Osteoblast (primary cell): ENCODE data around the gene CBLC. TPM values are rescaled to one million over a fixed set of nuclear protein-coding genes. Genes with fewer than 3 reads are reported as not detected.
A peak's percentile ranks its signal among the peaks of the same experiment; 100 is the strongest.
"Not testable (repeated sequence)": the region's sequence is repeated elsewhere in the genome, so short reads cannot be mapped to it uniquely, and the experiment has no call there.

Experiments used
- DNase-seq: peaks from one replicate; pipeline ENCODE4 v3.0.0; 2011; ENCODE audit warnings: low spot score, mixed read lengths; ENCODE audit not compliant: insufficient read length; ENCODE audit errors: missing footprints
- H2AFZ ChIP-seq: 2 replicates; pipeline ENCODE4 v1.6.0; 2011; ENCODE audit warnings: mild to moderate bottlenecking, low read length
- H3K27ac ChIP-seq: 2 replicates; pipeline ENCODE4 v1.5.1; 2011; ENCODE audit warnings: mild to moderate bottlenecking, low read depth, low read length, moderate library complexity
- H3K27me3 ChIP-seq: 2 replicates; pipeline ENCODE4 v1.6.0; 2012; ENCODE audit warnings: mild to moderate bottlenecking, control low read depth, inconsistent platforms, low read length, moderate library complexity; ENCODE audit not compliant: insufficient read depth
- H3K36me3 ChIP-seq: 2 replicates; pipeline ENCODE4 v1.5.1; 2011; ENCODE audit warnings: mild to moderate bottlenecking, low read length, control low read depth, moderate library complexity; ENCODE audit not compliant: insufficient read depth
- H3K4me1 ChIP-seq: 2 replicates; pipeline ENCODE4 v1.5.1; 2011; ENCODE audit warnings: mild to moderate bottlenecking, low read length, control low read depth, moderate library complexity; ENCODE audit not compliant: insufficient read depth
- H3K4me2 ChIP-seq: 2 replicates; pipeline ENCODE4 v1.6.0; 2011; ENCODE audit warnings: mild to moderate bottlenecking, low read length; ENCODE audit not compliant: insufficient read depth
- H3K4me3 ChIP-seq: fragments of 200-600 bp; sonication (generic); 3 replicates; pipeline ENCODE4 v1.5.1; 2012; ENCODE audit warnings: mild to moderate bottlenecking, low read length, inconsistent platforms; ENCODE audit not compliant: insufficient read depth
- H3K79me2 ChIP-seq: 2 replicates; pipeline ENCODE4 v1.6.0; 2012; ENCODE audit warnings: mild to moderate bottlenecking, low read length, control low read depth, inconsistent platforms; ENCODE audit not compliant: insufficient read depth
- H3K9me3 ChIP-seq: 2 replicates; pipeline ENCODE4 v1.5.1; 2011; ENCODE audit warnings: low read depth, low read length, control low read depth
- H4K20me1 ChIP-seq: 2 replicates; pipeline ENCODE4 v1.6.0; 2012; ENCODE audit warnings: mild to moderate bottlenecking, low read length, control low read depth; ENCODE audit not compliant: insufficient read depth
- CTCF ChIP-seq: IDR thresholded peaks from 2 replicates; pipeline ENCODE4 v1.5.1; 2011; ENCODE audit warnings: mild to moderate bottlenecking, low read depth, low read length, moderate library complexity; ENCODE audit errors: extremely low read depth
- total RNA-seq: library from RNA; depleted of rRNA; stranded (reverse); fragments of >200 nt; gene quantifications from 2 replicates; pipeline ENCODE4 v1.2.3, GENCODE V29; 2012

Gene CBLC
- total RNA-seq, 1 donor = not detected

DNA sequence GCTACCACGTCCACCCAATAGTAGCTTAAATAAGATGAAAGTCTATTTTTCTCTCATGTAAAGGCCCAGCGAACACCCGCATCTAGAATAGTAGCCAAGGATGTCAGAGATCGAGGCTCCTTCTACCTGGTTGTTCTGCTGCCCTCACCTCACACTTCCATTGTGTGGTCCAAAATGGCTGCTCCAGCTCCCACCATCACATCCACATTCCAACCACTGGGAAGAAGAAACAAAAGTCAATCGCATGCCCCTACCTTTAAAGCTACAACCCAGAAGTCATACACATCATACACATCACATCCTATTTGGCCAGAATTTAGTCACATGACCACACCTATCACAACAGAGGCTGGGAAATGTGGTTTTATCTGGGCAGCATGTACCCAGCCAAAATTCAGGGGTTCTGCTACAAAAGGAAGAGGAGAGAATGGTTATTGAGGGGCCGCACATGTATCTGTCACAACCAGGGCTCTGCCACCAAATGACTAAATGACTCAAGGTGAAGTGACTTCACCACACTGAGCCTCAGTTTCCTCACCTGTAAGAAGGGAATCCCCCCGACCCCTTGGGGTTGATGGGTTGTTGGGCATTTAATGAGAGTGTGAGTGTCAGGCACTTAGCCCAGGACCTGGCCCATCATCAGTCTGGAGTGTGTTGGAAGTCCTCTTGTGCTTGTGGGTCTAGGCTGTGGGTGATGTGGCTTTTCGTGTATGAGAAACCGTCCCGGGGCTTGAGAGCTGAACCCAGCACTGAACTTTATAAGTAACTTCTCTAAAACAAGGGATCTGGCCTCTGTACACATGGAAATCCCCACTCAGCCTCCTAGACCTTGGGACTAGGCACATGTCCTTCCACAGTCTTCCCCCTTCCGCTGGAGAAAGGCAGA lies 10.2 kb upstream of the CBLC start:
- Histone ChIP-seq H3K4me1 (no peaks in the 10 kb centered on the region), H3K9me3 (no peaks in the 10 kb centered on the region), H3K27ac (no peak overlapping the region), H3K4me3 (no peak overlapping the region), H4K20me1 (no peaks in the 10 kb centered on the region), H3K4me2 (no peak overlapping the region), H2AFZ (no peak overlapping the region), H3K79me2 (no peaks in the 10 kb centered on the region), H3K36me3 (no peaks in the 10 kb centered on the region), H3K27me3 (no peaks in the 10 kb centered on the region)
- DNase-seq = no peak
- TF ChIP-seq CTCF = no peak

DNA sequence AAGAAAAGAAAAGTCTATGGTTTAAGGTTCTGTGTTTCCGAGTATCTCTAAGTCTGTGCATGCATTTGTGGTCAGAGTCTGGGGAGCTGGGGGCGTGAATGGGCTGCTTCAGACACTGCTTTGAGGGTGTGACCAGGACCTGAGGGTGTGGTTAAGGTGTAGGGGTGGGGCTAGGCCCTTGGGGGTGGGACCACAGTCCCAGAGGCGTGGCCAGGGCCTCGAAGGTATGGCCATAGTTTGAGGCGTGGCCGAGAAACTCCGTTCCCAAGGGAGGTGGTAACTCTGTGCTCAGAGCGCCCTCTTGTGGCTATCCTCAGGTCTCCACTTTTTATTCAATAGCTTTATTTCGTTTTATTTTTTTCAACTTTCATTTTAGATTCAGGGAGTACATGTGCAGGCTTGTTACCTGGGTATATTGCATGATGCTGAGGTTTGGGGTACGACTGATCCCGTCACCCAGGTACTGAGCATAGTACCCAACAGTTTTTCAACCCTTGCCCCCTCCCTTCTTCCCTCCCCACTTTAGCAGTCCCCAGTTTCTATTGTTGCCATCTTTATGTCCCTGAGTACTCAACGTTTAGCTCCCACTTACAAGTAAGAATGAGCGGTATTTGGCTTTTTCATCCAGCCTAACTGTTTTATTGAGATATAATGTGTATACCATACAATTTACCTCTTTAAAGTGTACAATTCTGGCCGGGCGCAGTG lies 7.0 kb upstream of the CBLC start:
- Histone ChIP-seq H2AFZ (peak overlapping the region; percentile 78), H3K79me2 (no peaks in the 10 kb centered on the region), H3K4me2 (peak overlapping the region; percentile 61), H3K4me1 (peaks cover 14% of the 10 kb centered on the region), H3K9me3 (no peaks in the 10 kb centered on the region), H3K27me3 (no peaks in the 10 kb centered on the region), H4K20me1 (no peaks in the 10 kb centered on the region), H3K27ac (no peak overlapping the region), H3K36me3 (no peaks in the 10 kb centered on the region), H3K4me3 (peak overlapping the region; percentile 29)
- DNase-seq = peak; percentile 97
- peak; percentile 76 for TF ChIP-seq CTCF

GRCh38 chr19:44772144-44772543 lies 5.5 kb upstream of the CBLC start:
- H3K4me3 ChIP-seq, H3K9me3 ChIP-seq, DNase-seq, H3K79me2 ChIP-seq, H2AFZ ChIP-seq, H3K27me3 ChIP-seq, H3K4me2 ChIP-seq, H4K20me1 ChIP-seq, H3K27ac ChIP-seq, H3K36me3 ChIP-seq: not testable (repeated sequence)
- H3K4me1 ChIP-seq = peaks cover 14% of the 10 kb centered on the region

GRCh38 chr19:44772959-44773358 lies 4.7 kb upstream of the CBLC start:
- Histone ChIP-seq H3K27ac (no peak overlapping the region), H4K20me1 (no peaks in the 10 kb centered on the region), H3K27me3 (no peaks in the 10 kb centered on the region), H2AFZ (no peak overlapping the region), H3K4me2 (no peak overlapping the region), H3K4me1 (peaks cover 14% of the 10 kb centered on the region), H3K9me3 (no peaks in the 10 kb centered on the region), H3K4me3 (no peak overlapping the region), H3K36me3 (no peaks in the 10 kb centered on the region), H3K79me2 (no peaks in the 10 kb centered on the region)
- no peak for TF ChIP-seq CTCF
- no peak for DNase-seq
